DMS114 treated with DMSO at 0.1 percent for 48 hours (cell line): Measurements from ENCODE around the gene SLC17A5.
"Not testable (repeated sequence)": the region's sequence is repeated elsewhere in the genome, so short reads cannot be mapped to it uniquely, and the experiment has no call there.

Experiments
- DNase-seq: peaks from one replicate; lab custom pipeline; 2025; ENCODE audit not compliant: unreplicated experiment; lab: John Stamatoyannopoulos, UW

Gene SLC17A5

DNA sequence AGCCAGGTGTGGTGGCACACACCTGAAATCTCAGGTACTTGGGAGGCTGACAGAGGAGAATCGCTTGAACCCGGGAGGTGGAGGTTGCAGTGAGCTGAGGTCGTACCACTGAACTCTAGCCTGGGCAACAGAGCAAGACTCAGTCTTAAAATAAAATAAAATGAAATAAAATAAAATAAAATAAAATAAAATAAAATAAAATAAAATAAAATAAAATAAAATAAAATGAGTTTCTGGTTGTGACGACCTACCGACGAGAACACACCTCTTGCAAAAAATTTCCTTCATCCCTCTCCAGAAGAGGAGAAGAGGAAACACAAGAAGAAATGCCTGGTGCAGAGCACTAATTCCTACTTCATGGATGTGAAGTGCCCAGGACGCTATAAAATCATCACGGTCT is 35.7 kb downstream of the SLC17A5 start:
- not testable (repeated sequence) for DNase-seq

DNA sequence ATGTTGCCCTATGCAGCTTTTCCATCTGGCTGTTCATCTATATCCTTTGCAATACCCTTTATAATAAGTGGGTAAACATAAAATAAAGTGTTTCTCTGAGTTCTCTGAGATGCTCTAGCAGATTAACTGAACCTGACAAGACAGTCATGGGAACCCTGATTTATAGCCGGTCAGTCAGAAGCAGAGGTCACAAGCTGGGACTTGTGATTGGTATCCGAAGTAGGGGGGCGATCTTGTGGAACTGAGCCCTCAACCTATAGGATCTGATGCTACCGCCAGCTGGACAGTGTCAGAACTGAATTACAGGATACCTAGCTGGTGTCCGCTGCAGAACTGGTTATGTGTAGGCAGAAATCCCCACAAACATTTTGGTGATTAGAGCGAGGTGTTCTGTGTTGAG is 39.0 kb downstream of the SLC17A5 start:
- DNase-seq, result no peak

DNA sequence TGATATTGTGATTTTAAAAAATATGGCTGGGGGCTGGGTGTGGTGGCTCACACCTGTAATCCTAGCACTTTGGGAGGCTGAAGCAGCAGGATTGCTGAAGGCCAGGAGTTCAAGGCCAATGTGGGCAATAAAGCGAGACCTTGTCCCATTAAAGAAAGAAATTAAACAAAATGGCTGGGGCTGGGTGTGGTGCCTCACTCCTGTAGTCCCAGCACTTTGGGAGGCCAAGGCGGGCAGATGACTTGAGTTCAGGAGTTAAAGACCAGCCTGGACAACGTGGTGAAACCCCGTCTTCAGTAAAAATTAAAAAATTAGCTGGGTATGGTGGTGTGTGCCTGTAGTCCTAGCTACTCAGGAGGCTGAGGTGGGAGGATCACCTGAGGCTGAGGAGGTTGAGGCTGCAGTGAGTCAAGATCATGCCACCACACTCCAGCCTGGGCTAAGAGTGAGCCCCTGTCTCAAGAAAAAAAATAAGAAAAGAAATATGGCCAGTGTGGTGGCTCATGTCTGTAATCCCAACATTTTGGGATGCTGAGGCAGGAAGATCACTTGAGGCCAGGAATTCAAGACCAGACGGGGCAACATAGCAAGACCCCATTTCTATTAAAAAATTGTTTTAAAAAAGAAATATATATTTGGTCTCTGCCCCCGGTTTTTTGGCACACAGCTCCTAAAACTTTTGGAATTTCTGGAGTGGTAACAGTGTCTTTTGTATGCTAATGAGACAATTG is 39.8 kb downstream of the SLC17A5 start:
- no peak for DNase-seq

DNA sequence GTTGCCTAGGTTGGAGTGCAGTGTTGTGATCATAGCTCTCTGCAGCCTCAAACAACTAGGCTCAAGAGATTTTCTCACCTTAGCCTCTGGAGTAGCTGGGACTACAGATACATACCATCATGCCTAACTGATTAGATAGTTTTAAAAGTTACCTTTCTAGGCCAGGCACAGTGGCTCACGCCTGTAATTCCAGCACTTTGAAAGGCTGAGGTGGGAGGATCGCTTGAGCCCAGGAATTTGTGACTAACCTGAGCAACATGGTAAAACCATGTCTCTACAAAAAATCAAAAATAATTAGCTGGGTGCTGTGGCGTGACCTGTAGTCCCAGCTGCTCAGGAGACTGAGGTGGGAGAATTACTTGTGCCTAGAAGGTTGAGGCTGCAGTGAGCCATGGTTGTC is 41.2 kb downstream of the SLC17A5 start:
- no peak for DNase-seq

DNA sequence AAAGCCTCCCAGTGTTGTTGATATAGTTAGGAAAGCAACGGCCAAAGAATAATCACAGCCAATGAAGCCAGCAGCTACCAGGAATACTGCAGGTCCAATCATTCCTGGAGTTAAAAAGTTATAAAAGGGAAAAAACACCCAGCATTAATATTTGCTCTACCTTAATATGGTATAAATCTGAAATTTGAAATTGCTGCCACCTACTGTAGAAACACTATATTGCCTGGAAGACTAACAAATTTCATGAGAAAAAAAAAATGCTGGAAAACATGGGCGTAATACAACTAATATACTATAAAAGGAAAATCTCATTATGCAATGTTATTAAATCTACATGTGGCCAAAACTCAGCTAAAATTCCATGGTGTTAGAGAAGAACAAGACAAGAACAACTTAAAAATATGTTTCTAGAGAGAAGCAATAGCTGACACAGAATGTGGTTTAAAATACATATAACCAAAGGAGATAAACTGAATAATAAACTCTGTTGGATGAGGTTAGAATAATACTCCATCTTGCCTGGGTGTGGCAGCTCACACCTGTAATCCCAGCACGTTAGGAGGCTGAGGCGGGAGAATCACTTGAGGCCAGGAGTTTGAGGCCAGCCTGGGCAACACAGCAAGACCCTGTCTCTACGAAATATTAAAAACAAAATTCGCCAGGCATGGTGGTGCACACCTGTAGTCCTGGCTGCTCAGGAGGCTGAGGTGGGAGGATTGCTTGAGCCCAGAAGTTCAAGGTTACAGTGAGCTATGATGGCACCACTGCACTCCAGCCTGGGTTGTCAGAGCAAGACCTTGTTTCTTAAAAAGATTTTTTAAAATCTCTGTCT is 43.1 kb downstream of the SLC17A5 start:
- DNase-seq, result peak; percentile 43

DNA sequence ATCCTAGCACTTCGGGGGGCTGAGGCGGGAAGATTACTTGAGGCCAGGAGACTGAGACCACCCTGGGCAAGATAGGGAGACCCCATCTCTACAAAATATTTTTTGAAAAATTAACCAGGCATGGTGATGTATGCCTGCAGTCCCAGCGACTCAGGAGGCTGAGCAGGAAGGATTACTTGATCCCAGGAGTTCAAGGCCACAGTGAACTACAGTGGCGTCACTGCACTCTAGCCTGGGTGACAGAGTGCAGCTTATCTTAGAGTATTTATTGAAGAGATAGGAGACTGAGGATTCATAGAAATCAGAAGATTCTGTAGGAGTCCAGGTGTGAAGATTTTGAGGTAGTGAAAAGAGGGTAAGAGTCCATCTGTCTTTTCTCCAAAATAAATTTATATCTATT is 45.0 kb downstream of the SLC17A5 start:
- DNase-seq, result no peak

DNA sequence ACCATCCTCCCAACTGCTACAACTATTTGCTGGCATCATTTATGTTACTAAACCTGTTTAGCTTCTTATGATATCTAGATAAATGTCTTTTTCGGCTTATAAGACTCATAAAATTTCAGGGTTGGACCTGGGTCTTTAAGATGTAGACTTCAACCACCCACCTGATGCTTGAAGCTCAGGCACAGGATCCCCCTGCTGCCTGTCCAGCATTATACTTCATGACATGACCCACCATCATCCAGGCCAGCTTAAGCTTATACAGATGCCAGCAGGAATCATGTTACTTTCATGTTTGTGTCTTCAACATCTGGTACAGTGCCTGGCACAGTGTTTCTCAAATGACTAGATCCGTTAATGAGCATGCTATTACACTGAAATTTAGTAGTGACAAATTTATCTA is 47.4 kb downstream of the SLC17A5 start:
- DNase-seq, result no peak

DNA sequence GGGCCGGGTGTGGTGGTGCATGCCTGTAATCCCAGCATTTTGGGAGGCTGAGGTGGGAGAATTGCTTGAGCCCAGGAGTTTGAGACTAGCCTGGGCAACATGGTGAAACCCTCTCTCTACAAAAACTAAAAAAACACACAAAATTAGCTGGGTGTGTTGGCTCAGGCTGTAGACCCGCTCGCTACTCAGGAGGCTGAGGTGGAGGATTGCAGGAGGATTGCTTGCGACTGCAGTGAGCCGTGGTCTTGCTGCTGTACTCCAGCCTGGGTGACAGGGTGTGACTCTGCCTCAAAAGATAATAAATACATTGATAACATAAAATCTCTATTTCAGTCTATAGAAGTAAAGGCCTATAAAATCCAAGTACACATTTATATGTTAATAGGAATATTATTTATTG is 49.3 kb downstream of the SLC17A5 start:
- no peak for DNase-seq

DNA sequence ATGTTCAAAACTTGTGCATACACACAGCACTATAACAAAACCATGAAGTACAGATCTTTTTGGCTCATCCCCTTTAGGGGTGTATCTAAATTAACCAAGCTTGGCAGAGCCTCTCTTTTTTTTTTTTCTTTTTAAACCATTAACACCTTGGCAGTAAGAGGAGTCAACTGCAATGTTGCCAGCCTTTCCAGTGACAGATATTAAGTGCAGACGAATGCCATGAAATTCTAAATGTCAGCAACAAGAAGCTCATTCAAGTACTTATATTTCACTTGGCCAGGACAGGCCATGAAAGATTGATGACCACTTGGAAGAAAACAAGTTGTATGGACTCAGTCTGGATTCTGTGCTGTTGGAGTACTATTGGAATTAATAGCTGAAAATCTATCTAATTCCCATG is 49.8 kb downstream of the SLC17A5 start:
- DNase-seq, result no peak

DNA sequence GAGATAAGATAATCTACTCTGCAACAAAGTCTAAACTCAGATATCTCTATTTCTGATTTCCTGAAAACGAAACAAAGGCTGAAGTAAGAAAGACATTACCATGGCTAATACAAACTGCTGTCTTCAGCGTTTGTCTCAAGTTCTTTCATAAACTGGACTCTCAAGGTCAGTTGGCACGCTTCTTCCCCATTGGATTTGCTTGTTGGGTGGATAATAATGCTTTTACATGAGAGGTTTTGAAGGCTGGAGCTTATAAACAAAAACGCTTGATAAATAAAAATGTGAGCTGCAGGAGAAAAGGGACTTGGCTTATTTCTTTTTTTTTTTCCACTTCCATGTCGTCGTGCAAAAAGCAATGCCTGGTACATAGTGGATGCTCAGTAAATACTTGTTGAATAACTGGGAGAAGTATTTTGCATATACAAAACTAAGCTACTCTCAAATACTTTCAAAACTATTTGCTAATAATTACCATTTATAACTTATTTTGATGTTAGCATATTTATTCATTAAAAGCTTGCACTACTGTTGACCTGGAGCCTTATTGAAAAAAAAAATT is 67.3 kb downstream of the SLC17A5 start:
- no peak for DNase-seq

DNA sequence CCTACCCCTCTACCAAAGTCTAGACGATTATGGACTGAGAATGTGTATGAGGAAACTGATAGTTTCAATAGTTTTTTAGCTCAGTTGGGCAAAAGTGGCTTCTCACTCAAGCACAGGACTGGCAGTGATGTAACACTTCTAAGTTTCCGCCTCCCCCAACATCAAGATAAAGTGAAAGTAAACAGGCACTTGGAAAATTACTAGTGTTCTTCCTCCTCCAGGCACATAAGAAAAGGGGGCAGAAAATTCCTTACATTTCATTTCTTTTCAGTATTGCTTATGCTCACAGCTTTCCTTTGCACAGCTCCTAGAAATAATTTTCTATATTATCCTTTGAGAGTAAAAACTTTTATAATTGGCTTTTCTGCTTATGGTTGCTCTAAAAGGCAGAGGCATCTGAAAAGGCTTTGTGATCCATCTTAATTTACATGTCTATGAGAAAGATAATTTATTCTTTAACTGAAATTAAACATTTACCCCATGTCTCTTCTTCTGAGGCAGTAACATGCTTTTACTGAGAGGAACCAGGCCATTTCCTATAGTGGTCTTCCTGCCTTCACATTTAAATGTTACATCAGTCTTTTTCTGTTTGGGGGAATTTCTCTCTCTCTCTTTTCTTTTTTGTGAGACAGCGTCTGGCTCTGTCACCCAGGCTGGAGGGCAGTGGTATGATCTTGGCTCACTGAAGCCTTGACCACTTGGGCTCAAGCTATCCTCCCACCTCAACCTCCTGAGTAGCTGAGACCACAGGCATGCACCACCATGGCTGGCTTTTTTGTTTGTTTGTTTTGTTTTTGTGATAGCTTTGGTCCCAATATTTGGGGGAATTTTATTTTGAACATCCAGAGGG is 68.0 kb downstream of the SLC17A5 start:
- peak; percentile 90 for DNase-seq

DNA sequence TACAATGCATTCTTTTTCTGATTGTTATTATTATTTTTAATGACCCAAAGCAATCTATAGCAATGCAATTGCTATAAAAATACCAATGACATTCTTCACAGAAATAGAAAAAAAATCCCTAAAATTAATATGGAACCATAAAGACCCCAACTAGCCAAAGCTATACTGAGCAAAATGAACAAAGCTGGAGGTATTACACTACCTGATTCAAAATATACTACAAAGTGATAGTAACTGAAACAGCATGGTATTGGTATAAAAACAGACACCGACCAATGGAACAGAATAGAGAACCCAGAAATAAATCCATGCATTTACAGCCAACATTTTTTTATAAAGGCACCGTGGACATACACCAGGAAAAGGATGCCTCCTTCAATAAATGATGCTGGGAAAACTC is 72.5 kb downstream of the SLC17A5 start:
- DNase-seq, result no peak

DNA sequence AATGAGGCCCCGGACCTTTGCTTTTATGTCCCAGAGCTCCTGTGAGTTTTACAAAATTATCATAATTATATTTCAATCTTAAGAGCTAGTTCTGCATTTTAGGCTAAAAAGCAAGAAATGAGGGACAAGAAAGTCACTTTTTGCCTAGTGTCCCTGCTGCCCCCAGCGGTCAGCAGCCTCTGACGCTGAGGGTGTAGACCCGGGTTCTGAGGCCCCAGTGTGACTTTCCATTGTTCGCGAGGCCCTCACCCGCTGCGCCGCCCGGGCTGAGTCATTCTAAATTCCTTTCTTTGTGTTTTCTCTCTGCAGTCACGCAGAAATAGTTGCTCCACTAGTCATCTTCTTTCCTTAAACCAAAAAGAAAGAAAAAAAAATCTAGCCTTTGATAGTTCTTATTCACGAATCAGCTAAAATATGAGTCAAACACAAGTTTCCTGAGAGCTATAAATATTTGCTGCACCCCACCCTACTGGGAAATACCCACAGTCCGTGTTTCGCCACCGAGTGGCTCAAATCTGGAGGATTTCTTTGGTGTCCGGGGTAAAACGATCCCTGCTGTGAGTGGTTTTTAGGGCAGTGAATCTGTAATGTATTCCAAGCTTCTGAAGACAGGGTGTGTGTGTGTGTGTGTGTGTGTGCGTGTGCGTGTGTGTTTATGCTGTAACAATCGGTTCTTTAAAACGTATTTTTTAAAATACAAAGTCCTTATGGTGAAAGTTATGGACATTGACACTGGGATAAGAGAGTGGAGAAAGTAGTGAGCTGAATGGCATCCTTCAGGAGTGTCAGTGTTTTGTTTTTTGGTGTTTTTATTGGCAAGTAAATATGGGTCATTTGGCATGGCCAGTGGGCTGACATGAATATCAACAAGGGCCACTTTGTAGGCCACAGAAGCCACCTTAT is 73.3 kb downstream of the SLC17A5 start:
- peak; percentile 65 for DNase-seq

DNA sequence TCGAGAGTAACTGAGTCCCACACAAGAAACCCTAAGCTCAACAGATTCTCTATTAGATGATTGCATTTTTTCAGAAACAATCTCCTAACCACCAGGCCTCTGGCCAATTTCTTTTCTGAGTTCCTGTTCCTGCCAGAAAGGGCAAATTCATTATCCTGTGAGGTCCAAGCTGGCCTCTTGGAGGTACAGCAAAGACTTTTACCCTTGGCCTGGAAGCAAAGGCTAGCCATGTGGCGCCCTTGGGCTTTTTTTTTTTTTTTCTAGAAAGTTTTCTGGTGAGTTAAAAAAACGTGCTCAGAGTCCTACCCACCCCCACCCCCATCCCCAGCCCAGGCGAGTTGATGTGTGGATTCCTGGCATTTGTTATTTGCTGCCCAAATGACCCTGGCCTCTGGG is 73.9 kb downstream of the SLC17A5 start:
- no peak for DNase-seq

DNA sequence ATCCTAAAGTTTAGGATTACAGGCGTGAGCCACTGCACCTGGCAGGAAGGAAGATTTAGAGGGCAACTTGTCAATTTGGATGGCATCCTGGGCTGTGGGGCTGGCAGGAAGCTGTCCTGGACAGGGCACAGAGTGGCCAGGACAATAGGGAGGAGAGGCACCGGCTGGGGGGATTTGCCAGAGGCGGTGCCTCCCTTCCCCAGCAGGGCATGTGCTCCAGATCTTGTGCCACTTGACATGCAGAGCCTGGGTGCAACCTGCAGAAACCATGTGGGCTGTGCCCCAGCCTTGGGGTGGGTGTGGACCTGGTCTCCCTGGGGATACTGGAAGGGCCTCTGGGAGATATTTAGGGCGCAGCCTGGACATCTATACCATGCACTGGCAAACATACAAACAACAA is 74.4 kb downstream of the SLC17A5 start:
- DNase-seq, result no peak

DNA sequence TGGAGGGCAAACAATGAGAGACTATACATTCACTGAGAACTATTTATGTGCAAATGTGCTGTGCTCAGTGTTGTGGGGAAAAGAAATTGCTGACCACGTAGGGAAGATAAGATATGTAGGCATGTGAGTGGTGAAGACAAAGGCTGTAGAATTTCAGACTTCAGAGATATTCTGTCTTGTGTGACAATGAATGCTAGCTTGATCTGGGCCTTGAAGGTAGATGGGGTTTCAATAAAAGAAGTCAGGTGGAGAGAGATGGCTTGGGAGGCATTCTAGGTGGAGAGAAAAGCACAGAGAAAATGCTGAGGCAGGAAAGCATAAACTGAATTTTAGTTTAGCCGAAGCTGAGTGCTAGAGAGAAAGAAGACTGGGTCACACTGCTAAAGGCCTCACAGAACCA is 76.1 kb downstream of the SLC17A5 start:
- DNase-seq, result no peak

DNA sequence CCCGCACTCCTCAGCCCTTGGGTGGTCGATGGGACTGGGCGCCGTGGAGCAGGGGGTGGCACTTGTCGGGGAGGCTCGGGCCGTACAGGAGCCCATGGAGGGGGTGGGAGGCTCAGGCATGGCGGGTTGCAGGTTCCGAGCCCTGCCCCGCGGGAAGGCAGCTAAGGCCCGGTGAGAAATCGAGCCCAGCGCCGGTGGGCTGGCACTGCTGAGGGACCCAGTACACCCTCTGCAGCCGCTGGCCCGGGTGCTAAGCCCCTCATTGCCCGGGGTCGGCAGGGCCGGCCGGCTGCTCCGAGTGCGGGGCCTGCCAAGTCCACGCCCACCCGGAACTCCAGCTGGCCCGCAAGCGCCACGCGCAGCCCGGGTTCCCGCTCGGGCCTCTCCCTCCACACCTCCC is 81.3 kb downstream of the SLC17A5 start:
- DNase-seq, result not testable (repeated sequence)

DNA sequence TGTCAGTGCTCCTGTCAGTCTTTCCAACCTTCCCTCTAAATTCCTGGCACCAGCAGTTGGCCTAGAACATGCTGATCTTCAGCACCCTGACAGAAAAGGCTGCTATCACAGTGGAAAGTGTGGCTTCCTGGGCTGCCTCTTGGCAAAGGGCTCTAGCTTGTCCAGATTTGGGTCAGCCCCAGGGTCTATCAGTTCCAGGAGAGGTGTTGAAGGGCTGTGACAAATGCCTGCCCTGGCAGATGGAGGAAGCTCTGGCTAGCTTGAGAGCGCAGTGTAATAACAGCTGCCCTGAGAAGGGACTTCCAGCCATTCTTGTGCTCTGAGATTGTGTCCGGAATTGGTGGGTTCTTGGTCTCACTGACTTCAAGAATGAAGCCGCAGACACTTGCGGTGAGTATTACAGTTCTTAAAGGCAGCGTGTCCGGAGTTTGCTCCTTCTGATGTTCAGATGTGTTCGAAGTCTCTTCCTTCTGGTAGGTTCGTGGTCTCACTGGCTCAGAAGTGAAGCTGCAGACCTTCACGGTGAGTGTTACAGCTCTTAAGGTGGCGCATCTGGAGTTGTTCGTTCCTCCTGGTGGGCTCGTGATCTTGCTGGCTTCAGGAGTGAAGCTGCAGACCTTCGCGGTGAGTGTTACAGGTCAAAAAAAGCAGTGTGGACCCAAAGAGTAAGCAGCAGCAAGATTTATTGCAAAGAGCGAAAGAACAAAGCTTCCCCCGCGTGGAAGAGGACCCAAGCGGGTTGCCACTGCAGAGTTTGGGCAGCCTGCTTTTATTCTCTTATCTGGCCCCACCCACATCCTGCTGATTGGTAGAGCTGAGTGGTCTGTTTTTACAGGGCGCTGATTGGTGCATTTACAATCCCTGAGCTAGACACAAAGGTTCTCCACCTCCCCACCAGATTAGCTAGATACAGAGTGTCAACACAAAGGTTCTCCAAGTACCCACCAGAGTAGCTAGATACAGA is 82.3 kb downstream of the SLC17A5 start:
- DNase-seq, result not testable (repeated sequence)

DNA sequence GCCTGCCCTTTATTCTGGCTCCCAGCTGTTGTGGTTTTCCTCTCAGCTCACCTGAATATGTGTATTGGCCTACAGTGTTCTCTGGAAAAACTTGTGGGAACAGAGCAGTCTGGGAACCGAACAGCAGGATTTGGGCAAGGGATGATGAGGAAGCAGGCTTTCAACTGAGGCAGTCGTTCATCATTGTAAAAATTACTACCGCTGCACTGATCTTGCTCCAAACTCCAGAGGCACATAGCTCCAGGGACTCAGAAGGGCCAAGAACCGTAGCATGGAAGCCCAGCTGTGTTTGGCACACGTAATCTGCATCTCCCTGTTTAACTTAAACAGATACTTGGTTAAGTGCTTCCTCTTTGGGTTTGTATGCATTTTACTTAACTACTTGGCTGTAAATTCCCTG is 84.7 kb downstream of the SLC17A5 start:
- no peak for DNase-seq
